NCI-H748 treated with DMSO at 0.1 percent for 48 hours (cell line): Measurements from ENCODE around the gene GDF10.

Source experiments
- DNase-seq: peaks from one replicate; lab custom pipeline; 2025; lab: John Stamatoyannopoulos, UW

The GDF10 gene, protein sequence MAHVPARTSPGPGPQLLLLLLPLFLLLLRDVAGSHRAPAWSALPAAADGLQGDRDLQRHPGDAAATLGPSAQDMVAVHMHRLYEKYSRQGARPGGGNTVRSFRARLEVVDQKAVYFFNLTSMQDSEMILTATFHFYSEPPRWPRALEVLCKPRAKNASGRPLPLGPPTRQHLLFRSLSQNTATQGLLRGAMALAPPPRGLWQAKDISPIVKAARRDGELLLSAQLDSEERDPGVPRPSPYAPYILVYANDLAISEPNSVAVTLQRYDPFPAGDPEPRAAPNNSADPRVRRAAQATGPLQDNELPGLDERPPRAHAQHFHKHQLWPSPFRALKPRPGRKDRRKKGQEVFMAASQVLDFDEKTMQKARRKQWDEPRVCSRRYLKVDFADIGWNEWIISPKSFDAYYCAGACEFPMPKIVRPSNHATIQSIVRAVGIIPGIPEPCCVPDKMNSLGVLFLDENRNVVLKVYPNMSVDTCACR

DNA sequence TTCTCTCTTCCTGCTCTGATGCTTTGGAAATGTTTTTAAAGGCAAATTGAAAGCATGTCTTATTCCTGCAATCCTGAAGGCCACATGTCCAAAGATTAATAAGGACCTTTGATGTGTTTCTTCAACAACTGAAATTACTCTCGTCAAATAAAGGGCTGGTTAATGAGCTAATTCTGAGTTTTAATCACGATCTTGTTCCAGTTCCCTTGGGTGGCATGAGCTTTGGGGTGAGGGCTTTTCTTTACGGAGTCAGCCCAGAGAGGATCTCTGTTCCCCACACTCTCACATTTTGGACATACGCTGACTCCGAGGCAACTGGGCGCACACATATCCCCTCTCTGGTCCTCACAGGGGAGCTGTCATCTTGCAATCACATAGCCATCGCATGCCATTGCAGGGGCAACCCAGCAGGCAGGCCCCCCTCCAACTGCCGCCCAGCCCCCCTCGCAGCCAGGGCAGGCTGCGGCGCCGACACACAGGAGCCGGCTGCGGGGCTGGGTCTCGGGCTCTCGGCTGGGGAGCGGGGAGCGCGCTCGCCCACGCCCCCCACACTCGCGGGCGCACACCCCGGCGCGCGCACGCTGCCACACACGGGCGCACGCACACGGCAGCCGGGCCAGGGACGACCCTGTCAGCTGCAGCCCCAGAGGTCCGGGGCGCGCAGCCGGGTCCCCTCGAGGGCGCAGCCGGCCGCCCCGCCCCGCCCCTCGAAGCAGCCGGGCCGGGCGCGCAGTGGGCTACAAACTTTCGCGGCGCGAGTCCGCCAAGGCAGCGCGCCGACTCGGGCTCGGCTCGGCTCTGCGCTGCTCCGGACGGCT, at the start of gene GDF10:
Gene GDF10 (plus strand): TSS at position 587 of the 818 bp plus-strand sequence. CDS start 455 bp downstream, outside the sequence.
- no peak for DNase-seq

GRCh38 chr10:47252093-47252780, 47.8 kb upstream of the GDF10 start:
- no peak for DNase-seq

DNA sequence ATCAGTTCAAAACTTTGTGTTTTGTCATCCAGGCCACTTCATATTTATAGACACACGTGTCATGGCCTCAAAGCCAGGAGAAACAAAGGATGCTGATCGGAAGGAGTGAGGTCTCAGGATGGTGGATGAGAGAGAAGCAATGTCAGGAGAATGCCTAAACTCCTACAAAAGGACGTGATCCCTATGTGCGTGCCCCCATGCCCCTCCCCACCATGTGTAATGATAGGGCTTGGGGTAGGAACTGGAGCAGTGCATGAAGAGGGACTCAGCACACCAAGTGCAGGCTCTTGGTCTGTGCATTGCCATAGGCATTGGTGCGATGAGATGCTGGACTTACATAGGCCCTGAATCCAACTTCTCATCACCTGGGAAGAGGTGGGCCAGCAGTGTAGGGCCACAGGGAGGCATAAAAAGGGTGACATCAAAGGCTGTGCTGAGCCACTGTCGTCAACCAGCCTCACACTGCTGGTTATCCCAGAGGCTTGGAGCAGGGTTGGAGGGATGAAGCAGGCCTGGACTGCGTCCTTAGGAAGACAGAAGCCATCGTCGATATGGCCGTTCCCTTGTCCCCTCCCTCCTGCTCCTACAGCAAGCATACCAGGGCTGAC, 46.9 kb upstream of the GDF10 start:
- DNase-seq = no peak

- no peak for DNase-seq
Measured at GRCh38 chr10:47253651-47254375, 46.2 kb upstream of the GDF10 start.

DNA sequence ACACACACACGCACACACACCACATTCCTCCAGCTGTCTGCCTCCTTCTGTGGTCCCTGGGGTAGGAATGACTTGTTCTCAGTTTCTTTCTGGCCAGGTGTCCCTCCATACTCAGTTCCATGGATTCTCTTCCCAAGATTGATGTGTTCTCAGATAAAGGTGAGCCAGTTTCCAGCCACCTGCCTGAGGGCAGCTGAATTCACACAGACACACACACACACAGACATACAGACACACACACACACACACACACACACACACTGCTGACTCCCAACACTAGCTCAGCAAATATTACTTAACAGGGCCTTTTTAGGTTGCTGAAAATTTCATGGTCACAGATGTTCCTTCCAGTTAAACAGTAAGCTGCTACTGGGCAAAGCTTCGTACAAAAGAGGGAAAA, 45.4 kb upstream of the GDF10 start:
- DNase-seq = no peak

GRCh38 chr10:47255033-47255813, 44.8 kb upstream of the GDF10 start:
- no peak for DNase-seq

DNA sequence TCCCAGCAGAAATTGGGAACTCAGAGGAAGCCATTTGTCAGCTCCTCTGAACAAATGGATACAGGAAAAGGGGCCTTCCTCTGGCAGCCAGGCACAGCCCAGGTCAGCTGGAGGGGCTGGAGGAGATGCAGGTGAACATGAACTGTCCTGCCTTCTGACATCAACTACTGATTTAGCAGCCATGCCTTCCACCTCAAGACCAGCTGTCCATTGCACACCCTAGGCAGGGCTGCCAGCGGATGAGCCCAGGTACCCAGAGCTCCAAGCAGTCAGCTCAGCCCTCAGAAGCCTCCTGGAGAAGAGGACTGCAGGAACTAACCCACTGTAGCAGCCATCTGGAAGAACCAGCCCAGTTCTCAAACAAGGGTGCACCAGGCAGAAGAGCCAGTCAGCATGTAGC, 44.1 kb upstream of the GDF10 start:
- DNase-seq = no peak

DNA sequence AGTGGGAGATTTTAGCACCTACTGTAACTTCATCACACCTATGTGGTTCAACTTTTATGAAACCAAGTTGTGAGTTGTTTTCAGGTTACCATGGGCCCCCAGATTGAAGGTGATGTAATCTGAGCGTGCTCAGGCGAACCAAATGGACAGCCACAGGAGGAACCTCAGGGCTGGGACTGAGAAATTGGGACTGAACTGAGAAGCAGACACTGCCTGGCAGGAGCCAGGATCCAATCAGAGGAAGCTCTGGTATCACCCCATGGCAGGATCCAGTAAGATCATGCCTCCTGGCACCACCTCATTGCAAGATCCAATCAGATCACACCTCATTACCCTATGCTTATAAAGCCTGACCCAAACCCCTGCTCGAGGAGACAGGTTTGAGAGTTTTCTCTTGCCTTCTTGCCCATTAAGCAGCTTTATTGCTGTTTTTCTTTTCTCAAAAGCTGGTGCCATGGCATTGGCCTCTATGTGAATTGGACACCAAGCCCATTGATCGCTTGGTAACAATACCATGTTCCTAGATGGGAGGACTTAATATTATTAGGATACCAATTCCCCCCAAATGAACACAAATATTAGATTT, 43.2 kb upstream of the GDF10 start:
- DNase-seq = no peak

DNA sequence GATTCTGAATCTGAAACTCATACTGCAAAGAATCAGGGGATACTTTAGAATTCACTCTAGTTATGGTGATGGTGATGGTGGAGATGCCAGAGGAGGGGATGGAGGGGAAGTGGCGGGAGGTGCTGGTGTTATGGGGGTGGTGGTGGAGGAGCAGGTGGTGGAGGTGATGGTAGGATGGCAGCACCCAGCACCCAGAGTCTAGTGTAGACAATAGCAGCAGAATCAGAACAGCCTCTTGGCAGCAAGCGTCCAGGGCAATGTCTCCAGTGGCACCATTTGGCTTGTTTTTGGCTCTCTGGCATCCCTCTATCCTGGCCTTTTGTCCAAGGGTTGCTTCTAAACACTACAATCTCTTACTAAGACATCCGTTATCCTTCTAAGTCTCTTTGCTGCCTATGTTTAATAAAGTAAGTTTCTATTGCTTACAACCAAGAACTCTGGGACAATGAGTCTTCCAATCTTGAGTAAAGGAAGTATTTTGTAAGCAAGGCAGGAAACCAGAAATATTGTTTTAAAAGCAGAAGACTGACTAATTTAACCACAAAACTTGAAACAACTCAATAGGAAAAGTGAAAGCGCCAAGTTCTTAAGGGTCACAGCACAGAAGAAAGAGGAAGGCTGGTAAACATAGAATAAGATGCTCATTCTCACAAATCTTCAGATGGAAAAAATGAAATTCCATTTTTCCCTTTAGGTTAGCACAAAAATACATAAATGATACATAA, 42.4 kb upstream of the GDF10 start:
- no peak for DNase-seq

DNA sequence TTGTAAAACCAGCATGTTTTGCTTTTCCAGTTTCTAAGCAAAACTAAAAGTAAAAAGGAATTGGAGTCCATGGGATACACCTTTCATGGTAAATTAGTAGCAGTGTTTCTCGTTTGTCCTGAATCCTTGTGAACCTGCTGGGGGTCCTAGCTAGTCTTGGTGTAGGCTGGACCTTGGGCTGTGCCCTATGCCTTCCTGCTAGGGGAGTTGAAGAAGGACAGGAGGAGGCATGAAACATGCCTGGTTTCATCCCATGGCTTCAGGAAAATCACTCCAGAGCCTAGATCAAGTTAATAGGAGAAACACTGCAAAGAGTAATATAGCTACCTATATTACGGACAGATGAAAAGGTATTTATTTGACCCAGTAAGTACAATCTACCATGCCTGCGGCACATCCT, 41.1 kb upstream of the GDF10 start:
- no peak for DNase-seq

DNA sequence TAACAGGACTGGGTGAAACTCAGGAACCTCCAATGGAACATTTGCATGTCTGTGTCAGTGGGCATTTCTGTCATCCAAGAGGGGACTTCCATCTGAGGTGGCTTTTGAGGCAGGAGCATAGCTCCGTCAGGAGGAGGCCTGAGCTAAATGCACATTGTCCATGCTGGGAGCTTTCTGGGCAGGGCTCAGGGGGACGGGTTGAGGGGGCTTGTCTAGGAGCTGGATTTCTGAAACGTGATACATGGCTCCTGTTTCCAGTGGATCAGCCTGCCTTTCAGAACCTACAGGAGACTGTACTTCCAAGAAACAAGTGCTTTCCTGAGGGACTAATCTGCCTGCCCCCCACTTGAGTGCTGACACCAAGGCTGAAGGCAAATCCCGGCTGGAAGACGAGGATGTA, 40.5 kb upstream of the GDF10 start:
- DNase-seq = no peak

DNA sequence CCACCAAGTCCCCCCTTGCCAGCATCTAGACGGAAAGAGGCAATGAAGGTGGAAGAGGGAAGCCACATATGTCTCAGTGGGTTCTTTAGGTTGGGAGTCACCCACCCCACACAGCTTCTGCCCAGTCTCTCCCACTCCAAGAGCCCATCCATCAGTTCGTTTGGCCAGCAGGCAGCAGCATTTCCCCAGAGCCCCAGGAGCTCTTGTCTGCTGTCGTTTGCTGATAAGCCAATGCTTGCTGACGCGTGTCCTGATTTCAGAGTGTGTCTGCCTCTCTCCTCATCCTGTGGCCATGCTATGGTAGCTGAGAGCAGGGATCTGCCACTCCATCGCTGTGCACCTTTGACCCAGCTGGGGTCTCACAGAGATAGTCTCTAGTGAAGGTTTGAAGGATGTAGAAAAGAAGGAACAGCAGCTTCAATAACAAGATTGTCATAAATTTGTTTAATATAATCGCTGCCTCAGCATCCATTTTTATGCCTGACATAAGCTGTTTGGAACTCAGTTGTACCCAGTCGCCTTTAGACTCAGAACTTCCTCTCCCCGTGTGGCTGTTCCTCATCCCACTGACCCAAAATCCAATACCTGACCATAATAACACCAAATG, 39.4 kb upstream of the GDF10 start:
- DNase-seq = no peak

DNA sequence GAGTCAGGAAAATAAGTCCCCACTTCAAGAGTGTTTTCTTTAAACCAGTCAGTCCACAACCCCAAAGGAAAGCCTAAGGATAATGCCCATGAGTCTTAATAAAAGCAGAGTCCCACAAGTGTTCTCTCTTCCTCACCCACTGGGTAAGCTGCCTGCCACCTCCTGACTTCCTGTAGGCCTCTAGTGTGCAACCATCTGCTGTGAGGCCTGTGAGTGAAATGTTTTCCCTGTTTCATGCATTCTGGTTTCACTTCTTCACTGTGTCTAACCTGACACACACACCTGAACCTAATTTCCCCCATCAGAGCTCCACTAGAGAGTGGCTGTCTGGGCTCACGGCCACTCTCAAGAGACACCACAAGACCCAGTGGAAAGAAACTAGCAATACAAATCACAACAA, 38.9 kb upstream of the GDF10 start:
- no peak for DNase-seq

DNA sequence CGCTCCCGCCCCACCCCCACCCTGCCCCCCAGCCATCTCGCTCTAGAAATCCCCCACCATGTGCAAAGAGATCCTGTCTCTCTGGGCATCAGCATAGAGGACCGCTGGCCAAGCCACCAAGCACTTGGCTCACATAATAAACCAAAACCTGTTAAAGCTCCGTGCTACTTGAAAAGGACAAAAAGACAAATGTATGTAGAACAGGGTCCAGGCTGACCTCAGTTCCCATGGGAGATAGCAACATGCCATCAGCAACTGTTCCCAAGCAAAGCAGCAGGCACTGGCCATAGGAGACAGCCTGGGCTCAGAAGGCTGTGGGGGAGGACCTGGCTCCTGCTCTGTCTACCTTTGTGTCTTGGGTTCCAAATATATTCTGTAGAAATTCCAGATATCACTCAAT, 38.4 kb upstream of the GDF10 start:
- DNase-seq = no peak

DNA sequence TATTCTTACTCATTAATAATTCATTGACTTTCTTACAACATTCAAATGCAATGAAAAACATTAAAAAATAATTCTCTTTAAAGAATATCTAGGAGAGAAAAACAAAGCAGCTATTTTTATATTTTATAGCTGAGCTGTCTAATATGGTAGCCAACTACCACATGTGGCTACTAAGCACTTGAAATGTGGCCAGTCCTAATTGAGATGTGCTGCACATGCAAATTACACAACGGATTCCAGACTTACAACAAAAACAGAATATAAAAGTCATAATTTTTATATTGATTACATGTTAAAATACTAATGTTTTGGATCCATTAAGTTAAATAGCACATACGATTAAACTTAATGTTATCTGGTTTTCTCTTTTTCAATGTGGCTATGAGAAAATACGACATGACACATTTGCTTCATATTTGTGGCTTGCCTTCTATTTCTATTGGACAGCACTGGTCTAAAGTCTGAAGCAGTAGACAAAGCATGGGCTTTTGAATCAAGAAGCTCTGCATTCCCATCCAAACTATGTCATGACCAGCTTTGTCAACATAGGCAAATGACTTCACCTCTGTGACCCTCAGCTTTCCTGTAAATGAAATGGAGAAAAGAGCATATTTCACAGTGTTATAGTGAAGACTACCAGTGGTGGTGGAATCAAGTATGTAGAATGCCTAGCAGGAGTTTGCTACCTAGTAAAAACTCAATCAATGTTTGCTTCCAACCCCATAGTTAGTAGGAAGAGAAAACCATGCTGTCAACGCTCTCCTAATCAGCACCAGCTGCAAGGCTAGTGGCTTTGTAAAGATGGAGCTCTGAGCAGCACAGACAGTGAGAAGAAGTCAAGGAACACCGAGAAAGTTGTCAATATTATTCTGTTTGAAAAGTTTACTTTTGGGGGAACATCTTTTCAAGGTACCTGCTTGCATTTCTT, 37.1 kb upstream of the GDF10 start:
- DNase-seq = no peak

GRCh38 chr10:47264797-47265281, 35.2 kb upstream of the GDF10 start:
- no peak for DNase-seq

GRCh38 chr10:47266602-47267001, 33.4 kb upstream of the GDF10 start:
- DNase-seq = no peak

DNA sequence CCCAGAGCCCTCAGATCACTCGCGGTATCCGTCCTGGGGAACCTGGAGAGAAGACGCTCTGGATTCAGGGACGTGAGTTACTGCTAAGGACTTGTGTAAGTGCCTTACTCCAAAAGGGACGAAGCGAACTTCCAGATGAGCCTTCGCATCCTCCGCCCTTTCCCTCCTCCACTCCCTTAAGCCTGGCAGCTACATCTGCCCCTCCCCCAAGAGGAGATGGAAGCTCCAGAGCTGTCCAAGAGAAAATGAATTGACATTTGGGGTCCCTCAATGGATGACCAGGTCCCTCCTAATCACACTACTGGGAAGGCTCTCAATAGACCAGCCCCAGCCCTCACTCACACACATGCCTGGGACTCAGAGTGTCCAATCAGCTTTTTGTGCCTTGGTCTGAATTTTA, 31.3 kb upstream of the GDF10 start:
- DNase-seq = no peak
